HG03460 (cell line): ENCODE measurements around the gene GPS2.

Experiments used
- ATAC-seq: cut with Tn5 transposase; IDR thresholded peaks from one replicate; pipeline ENCODE4 v1.9.1; 2021; ENCODE audit not compliant: unreplicated experiment

GPS2 gene

GRCh38 chr17:7318121-7318860 lies 3.1 kb upstream of the GPS2 start:
- no peak for ATAC-seq

GRCh38 chr17:7317161-7317803 lies 2.1 kb upstream of the GPS2 start:
- no peak for ATAC-seq

GRCh38 chr17:7315570-7316235 lies 543 bp upstream of the GPS2 start:
- ATAC-seq, result no peak

GRCh38 chr17:7313890-7314718 lies 1.1 kb downstream of the GPS2 start:
- ATAC-seq, result no peak

GRCh38 chr17:7313088-7313889 lies 1.9 kb downstream of the GPS2 start:
- no peak for ATAC-seq

- no peak for ATAC-seq
Observed at GRCh38 chr17:7312432-7313087, 2.6 kb downstream of the GPS2 start.

GRCh38 chr17:7311110-7311705 lies 4.0 kb downstream of the GPS2 start:
- no peak for ATAC-seq

GRCh38 chr17:7309628-7310027 lies 5.5 kb downstream of the GPS2 start:
- no peak for ATAC-seq

GRCh38 chr17:7308625-7309433 lies 6.3 kb downstream of the GPS2 start:
- no peak for ATAC-seq

- ATAC-seq, result no peak
Observed at GRCh38 chr17:7307686-7308624, 7.2 kb downstream of the GPS2 start.

- ATAC-seq, result peak; percentile 56
Observed at GRCh38 chr17:7306911-7307685, 8.1 kb downstream of the GPS2 start, which contains the start of gene EIF5A. TSS of gene EIF5A (plus strand) at chr17:7307628. CDS start at chr17:7309636, 2,008 bp downstream.

- no peak for ATAC-seq
Observed at GRCh38 chr17:7304179-7304578, 11.0 kb downstream of the GPS2 start.

- no peak for ATAC-seq
Observed at GRCh38 chr17:7296189-7296861, 18.8 kb downstream of the GPS2 start.

GRCh38 chr17:7295230-7296180 lies 19.7 kb downstream of the GPS2 start:
- ATAC-seq, result no peak

GRCh38 chr17:7294614-7295153 lies 20.5 kb downstream of the GPS2 start, which contains the start of gene YBX2:
TSS of gene YBX2 (minus strand) at chr17:7294639. CDS start at chr17:7294500, 139 bp downstream.
- no peak for ATAC-seq
